ENCODE measurements around the gene SMOC2. TPM values are rescaled to one million over a fixed set of nuclear protein-coding genes. Genes with fewer than 3 reads are reported as not detected.

SMOC2 gene
- total RNA-seq, 1 experiment from 2014 or later = 2.1 TPM

DNA sequence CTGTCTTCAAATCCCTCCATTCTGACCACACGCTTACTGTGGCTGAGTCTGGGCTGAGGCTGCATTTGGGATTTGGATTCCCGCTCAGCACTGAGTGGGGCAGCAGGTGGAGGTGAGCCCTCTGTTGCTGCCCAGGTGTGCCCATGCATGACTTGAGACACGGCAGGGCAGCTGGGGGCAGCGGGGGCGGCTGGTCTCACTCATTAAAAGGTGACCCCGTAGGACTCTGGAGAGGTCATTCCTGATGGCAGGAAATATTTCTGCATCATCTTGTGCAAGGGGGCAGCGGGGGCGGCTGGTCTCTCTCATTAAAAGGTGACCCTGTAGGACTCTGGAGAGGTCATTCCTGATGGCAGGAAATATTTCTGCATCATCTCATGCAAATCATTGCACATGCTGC is 49.8 kb downstream of the SMOC2 start:
- H2AFZ ChIP-seq (ENCODE audit: low read length) = no peak overlapping the region
- H2AK5ac ChIP-seq (ENCODE audit: insufficient read length, low read length) = no peak overlapping the region
- H3K27ac ChIP-seq (ENCODE audit: insufficient read length, low read depth, low read length) = no peak overlapping the region
- H3K9me3 ChIP-seq (ENCODE audit: control insufficient read depth, low read depth, low read length) = no peaks in the 10 kb centered on the region
- Mint-ChIP-seq H3K27me3 (ENCODE audit: low read depth) (no peaks in the 10 kb centered on the region), H3K36me3 (ENCODE audit: insufficient read depth in 1 of 3, low read depth in 3 of 3) (no peaks in the 10 kb centered on the region; a peak in 1 of 7 replicates), H3K27ac (peak overlapping the region in 1 of 3 experiments; percentile 25; a peak in 2 of 7 replicates), H3K9me3 (no peaks in the 10 kb centered on the region), H3K4me1 (peaks cover 9 to 13% of the 10 kb centered on the region in 2 experiments), H3K4me3 (no peak overlapping the region)
- TF ChIP-seq CTCF (conservative IDR thresholded peaks at IDR 0.05) = no peak
- H2BK15ac ChIP-seq (ENCODE audit: low read depth, low read length) = no peak overlapping the region
- no peak overlapping the region for H4K5ac ChIP-seq (ENCODE audit: insufficient read length, low read depth, low read length)
- H3K4me1 ChIP-seq (ENCODE audit: insufficient read depth, low read length) = no peaks in the 10 kb centered on the region
- H4K91ac ChIP-seq (ENCODE audit: insufficient read length, low read depth, low read length) = no peak overlapping the region
- H2BK20ac ChIP-seq (ENCODE audit: low read depth, low read length, poor library complexity, severe bottlenecking) = no peak overlapping the region
- H3K18ac ChIP-seq (ENCODE audit: insufficient read length, low read depth, low read length) = no peak overlapping the region
- no peak overlapping the region for H2BK12ac ChIP-seq (ENCODE audit: insufficient read length, low read depth, low read length)
- H2BK120ac ChIP-seq (ENCODE audit: low read depth, low read length, poor library complexity, severe bottlenecking) = no peak overlapping the region
- no peaks in the 10 kb centered on the region for H3K79me1 ChIP-seq (ENCODE audit: insufficient read depth, low read depth, low read length, poor library complexity, severe bottlenecking)
- H3K23me2 ChIP-seq (ENCODE audit: insufficient read length, low read depth, low read length, poor library complexity, severe bottlenecking) = no peaks in the 10 kb centered on the region
- no peak for DNase-seq
- WGBS (ENCODE audit: extremely low coverage, insufficient read length, low lambda C conversion rate) = no CpG with 5 or more reads among the region's 8 CpGs
- no peak overlapping the region for H3K9ac ChIP-seq (ENCODE audit: extremely low read depth, insufficient read length, low read length)
- H3K4me2 ChIP-seq (ENCODE audit: insufficient read depth, insufficient read length, low read length) = no peak overlapping the region
- no peak overlapping the region for H3K56ac ChIP-seq (ENCODE audit: insufficient read length, low read depth, low read length)
- H3K79me2 ChIP-seq (ENCODE audit: insufficient read depth, low read length) = no peaks in the 10 kb centered on the region
- no peak overlapping the region for H2BK5ac ChIP-seq (ENCODE audit: insufficient read length, low read length)
- H3K4ac ChIP-seq (ENCODE audit: low read depth, low read length) = no peak overlapping the region
- H3T11ph ChIP-seq (ENCODE audit: low read length) = no peak overlapping the region
- H3K14ac ChIP-seq (ENCODE audit: insufficient read depth, low read length) = no peak overlapping the region
- no peaks in the 10 kb centered on the region for H3K27me3 ChIP-seq (ENCODE audit: insufficient read depth, low read length)
- no peaks in the 10 kb centered on the region for H4K20me1 ChIP-seq (ENCODE audit: control insufficient read depth, insufficient read depth, insufficient read length)
- no peak overlapping the region for H4K8ac ChIP-seq (replicated peaks; ENCODE audit: insufficient read length, low read depth, low read length)
- H3K23ac ChIP-seq (ENCODE audit: insufficient read length, low read depth, low read length) = no peak overlapping the region
